DOHH2 (cell line): Measurements from ENCODE around the gene KIF1C.

Experiments used
- EZH2phosphoT487 ChIP-seq: fragments of 200-600 bp; sonication (generic); IDR thresholded peaks from 2 replicates; pipeline ENCODE4 v1.6.1; 2017; ENCODE audit warnings: borderline replicate concordance, mild to moderate bottlenecking, antibody characterized with exemption, low read length, moderate library complexity, mixed read lengths
- TF ChIP-seq, protein P1 (sequence below): fragments of 200-600 bp; sonication (generic); IDR thresholded peaks from one replicate; pipeline ENCODE4 v1.5.1; 2014; ENCODE audit warnings: antibody characterized with exemption, mild to moderate bottlenecking, low read depth, low read length; ENCODE audit not compliant: poor library complexity, severe bottlenecking

DNA sequence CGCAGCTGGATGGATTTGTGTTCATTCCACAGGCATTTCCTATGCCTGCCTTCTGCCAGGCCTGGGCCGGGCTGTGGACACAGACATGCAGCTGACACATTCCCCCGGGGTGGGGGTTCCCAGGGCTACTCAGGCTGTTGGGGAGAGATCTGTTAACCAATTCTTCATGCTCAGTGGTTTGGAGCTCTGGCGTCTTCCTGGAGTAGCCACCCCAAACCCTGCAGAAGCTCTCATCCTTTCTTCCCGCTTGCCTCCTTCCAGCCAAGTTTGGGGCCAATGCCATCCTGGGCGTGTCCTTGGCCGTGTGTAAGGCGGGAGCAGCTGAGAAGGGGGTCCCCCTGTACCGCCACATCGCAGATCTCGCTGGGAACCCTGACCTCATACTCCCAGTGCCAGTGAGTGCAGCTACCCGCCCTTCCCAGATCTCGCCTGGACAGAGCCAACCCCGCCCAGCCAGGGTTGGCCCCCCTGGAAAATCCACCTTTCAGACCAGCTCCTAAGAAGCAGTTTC lies 44.2 kb upstream of the KIF1C start:
- TF ChIP-seq, protein P1, sequence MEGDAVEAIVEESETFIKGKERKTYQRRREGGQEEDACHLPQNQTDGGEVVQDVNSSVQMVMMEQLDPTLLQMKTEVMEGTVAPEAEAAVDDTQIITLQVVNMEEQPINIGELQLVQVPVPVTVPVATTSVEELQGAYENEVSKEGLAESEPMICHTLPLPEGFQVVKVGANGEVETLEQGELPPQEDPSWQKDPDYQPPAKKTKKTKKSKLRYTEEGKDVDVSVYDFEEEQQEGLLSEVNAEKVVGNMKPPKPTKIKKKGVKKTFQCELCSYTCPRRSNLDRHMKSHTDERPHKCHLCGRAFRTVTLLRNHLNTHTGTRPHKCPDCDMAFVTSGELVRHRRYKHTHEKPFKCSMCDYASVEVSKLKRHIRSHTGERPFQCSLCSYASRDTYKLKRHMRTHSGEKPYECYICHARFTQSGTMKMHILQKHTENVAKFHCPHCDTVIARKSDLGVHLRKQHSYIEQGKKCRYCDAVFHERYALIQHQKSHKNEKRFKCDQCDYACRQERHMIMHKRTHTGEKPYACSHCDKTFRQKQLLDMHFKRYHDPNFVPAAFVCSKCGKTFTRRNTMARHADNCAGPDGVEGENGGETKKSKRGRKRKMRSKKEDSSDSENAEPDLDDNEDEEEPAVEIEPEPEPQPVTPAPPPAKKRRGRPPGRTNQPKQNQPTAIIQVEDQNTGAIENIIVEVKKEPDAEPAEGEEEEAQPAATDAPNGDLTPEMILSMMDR: no peak
- TF ChIP-seq EZH2phosphoT487: no peak
